GM18951 (cell line): ENCODE data around the gene LGALS3.
"Not testable (repeated sequence)": the region's sequence is repeated elsewhere in the genome, so short reads cannot be mapped to it uniquely, and the experiment has no call there.

Experiments used
- POLR2A ChIP-seq: IDR thresholded peaks from 4 replicates; pipeline ENCODE4 v1.6.1; 2011; ENCODE audit warnings: mild to moderate bottlenecking; ENCODE audit not compliant: insufficient read length, insufficient read depth; ENCODE audit errors: extremely low read depth
- in situ Hi-C: fragments of 300-500 bp; cut with MboI; formaldehyde crosslinking; loops from one replicate; pipeline ENCODE4 v1.12.0; 2022; ENCODE audit warnings: low sequenced_read_pairs, mixed read lengths, inconsistent platforms; ENCODE audit not compliant: unreplicated experiment

Gene LGALS3

GRCh38 chr14:55129086-55129427, at the start of gene LGALS3:
LGALS3 (plus strand) TSS chr14:55129252; CDS start chr14:55137374, 8,122 bp downstream.
- in situ Hi-C loops: no loop called here
- peak; percentile 69 for TF ChIP-seq POLR2A

GRCh38 chr14:55079961-55080360, 49.1 kb upstream of the LGALS3 start:
- in situ Hi-C loops: not testable (repeated sequence)

DNA sequence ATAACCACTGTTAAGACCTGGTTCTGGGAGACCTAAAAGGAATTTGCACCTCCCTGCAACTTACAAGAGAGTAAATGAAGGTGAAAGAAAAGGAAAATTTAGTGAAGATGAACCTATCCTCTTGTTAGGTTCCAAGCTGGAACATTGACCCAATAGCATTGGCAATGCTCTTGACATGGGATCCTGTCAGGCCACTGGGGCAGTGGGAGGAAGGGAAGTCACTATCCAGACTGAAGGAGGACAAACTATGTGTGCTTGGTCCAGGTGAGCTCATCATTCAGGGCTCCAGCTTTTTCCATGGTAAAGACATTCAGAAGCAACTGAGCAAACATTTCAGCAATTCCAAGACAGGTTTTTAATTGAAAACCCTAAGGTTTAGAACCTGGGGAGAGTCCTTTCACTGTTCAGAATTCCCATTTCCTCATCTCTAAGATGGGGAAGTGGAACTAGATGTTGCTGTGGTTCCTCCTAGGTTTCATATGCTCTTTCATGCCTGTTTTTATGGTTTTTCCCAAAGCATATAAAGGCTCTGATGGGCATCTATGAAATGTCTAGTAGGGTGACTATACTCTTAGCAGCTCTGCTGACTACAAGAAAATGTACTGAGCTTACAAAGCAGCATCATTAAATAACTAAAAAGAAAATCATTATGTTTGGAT, 44.5 kb upstream of the LGALS3 start:
- no peak for TF ChIP-seq POLR2A
- in situ Hi-C loops: no loop called here

GRCh38 chr14:55085060-55085660, 43.9 kb upstream of the LGALS3 start:
- in situ Hi-C loops: no loop called here
- no peak for TF ChIP-seq POLR2A

- in situ Hi-C loops: no loop called here
- no peak for TF ChIP-seq POLR2A
Observed at GRCh38 chr14:55086938-55087337, 42.1 kb upstream of the LGALS3 start.

GRCh38 chr14:55088356-55088755, 40.7 kb upstream of the LGALS3 start:
- in situ Hi-C loops: no loop called here
- no peak for TF ChIP-seq POLR2A

DNA sequence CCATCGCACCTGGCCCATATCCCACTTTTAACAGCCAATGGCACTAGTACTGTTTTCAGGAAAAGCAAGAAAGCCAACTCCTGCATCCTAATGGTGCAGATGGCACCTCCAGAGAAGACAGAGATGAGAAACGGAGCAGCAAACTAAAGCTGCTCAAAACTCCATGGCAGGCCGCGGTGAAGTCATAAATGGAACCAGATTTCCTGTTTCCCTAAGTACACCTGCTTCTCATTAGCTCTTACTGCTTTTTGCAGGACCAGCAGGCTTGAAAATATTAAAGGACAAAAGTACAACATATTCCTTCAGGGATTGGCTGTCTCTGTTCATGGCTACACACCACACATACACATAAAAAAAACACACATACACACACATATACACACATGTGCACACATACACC, 36.7 kb upstream of the LGALS3 start:
- TF ChIP-seq POLR2A: no peak
- in situ Hi-C loops: no loop called here

DNA sequence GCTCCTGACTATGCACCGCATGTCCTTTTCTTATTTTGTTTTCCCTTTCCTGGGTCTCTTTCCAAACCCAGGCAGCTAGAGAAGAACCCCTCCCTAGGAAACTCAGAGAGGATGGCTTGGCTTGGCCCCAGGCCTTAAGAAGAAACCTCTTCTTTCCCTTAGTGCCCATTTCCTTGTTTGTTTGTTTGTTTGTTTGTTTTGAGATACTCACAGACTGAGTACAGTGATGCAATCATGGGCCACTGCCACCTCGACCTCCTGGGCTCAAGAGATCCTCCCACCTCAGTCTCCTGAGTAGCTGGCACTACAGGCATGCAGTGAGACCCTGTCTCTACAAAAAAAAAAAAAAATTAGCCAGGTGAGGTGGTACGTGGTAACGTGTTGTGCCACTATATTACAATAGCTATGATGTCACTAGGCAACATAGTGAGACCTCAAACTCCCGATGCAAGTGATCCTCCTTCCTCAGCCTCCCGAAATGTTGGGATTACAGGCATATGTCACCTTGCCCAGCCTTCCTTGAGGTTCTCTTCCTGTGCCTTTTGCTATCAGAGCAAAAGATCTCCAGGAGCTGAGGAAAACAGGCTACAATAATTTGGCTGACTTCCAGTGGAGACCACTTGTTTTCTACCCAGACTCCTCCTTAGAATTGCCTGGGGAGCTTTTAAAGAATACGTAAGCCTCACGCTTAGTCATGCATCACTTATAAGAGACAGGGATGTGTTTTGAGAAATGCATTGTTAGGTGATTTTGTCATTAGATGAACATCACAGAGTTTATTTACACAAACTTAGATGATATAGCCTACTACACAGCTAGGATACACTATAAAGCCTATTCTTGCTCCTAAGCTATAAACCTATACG, 34.5 kb upstream of the LGALS3 start:
- TF ChIP-seq POLR2A: no peak
- in situ Hi-C loops: no loop called here

- TF ChIP-seq POLR2A: no peak
- in situ Hi-C loops: no loop called here
Observed at GRCh38 chr14:55097881-55098560, 31.0 kb upstream of the LGALS3 start.

DNA sequence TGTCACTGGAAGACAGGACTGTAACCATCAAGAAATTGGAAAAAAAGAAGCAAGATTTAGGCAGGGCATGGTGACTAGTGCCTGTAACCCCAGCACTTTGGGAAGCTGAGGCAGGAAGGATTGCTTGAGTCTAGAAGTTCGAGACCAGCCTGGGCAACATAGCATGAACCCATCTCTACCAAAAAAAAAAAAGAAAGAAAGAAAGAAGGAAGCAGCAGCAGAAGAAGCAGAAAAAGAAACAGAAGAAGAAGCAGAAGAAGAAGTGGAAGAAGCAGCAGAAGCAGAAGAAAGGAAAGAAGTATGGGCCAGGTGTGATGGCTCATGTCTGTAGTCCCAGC, 30.5 kb upstream of the LGALS3 start:
- TF ChIP-seq POLR2A: no peak
- in situ Hi-C loops: no loop called here

GRCh38 chr14:55099756-55100155, 29.3 kb upstream of the LGALS3 start:
- TF ChIP-seq POLR2A: no peak
- in situ Hi-C loops: no loop called here

DNA sequence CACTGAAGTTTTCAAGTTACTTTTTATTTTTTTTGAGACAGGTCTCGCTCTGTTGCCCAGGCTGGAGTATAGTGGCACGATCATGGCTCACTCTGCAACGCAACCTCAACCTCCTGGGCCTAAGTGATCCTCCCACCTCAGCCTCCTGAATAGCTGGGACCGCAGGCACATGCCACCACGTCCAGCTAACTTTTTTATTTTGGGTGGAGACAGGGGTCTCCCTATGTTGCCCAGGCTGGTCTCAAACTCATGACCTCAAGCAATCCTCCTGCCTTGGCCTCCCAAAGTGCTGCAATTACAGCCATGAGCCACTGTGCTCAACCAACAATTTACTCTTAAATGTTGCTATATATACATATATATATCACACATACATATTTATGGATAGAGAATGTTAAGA, 27.4 kb upstream of the LGALS3 start:
- in situ Hi-C loops: no loop called here
- TF ChIP-seq POLR2A: no peak

- peak; percentile 80 for TF ChIP-seq POLR2A
- in situ Hi-C loops: no loop called here
Observed at GRCh38 chr14:55102141-55102621, 26.9 kb upstream of the LGALS3 start.
